ENCODE data around the gene ZNF286A. TPM values are rescaled to one million over a fixed set of nuclear protein-coding genes. Genes with fewer than 3 reads are reported as not detected.

ZNF286A gene
- total RNA-seq, 1 donor from 2014 or later = 20.8 TPM

- Histone ChIP-seq H3K4me3 (ENCODE audit: low read depth, low read length) (no peak overlapping the region), H3K36me3 (ENCODE audit: control insufficient read depth, insufficient read depth, low read length) (no peaks in the 10 kb centered on the region), H3K27me3 (ENCODE audit: control insufficient read depth, insufficient read depth, low read length) (no peaks in the 10 kb centered on the region)
- DNase-seq (ENCODE audit: low read depth) (no peak), FAIRE-seq (no peak)
- no peak for TF ChIP-seq CTCF (IDR thresholded peaks at IDR 0.05; ENCODE audit: insufficient read depth, low read length, severe bottlenecking)
Measured at GRCh38 chr17:15740570-15741120, 41.1 kb downstream of the ZNF286A start.

GRCh38 chr17:15741624-15742023 lies 42.1 kb downstream of the ZNF286A start:
- TF ChIP-seq CTCF (IDR thresholded peaks at IDR 0.05; ENCODE audit: insufficient read depth, low read length, severe bottlenecking) = no peak
- H3K27me3 ChIP-seq (ENCODE audit: control insufficient read depth, insufficient read depth, low read length) = no peaks in the 10 kb centered on the region
- FAIRE-seq (no peak), DNase-seq (ENCODE audit: low read depth) (no peak)
- H3K36me3 ChIP-seq (ENCODE audit: control insufficient read depth, insufficient read depth, low read length) = no peaks in the 10 kb centered on the region
- no peak overlapping the region for H3K4me3 ChIP-seq (ENCODE audit: low read depth, low read length)

- Histone ChIP-seq H3K4me3 (ENCODE audit: low read depth, low read length) (no peak overlapping the region), H3K36me3 (ENCODE audit: control insufficient read depth, insufficient read depth, low read length) (no peaks in the 10 kb centered on the region), H3K27me3 (ENCODE audit: control insufficient read depth, insufficient read depth, low read length) (no peaks in the 10 kb centered on the region)
- TF ChIP-seq CTCF (IDR thresholded peaks at IDR 0.05; ENCODE audit: insufficient read depth, low read length, severe bottlenecking) = no peak
- no peak for FAIRE-seq
- no peak for DNase-seq (ENCODE audit: low read depth)
Measured at GRCh38 chr17:15742051-15742795, 42.7 kb downstream of the ZNF286A start.

- H3K36me3 ChIP-seq (ENCODE audit: control insufficient read depth, insufficient read depth, low read length) = no peaks in the 10 kb centered on the region
- DNase-seq (ENCODE audit: low read depth) (no peak), FAIRE-seq (no peak)
- no peak overlapping the region for H3K4me3 ChIP-seq (ENCODE audit: low read depth, low read length)
- TF ChIP-seq CTCF (IDR thresholded peaks at IDR 0.05; ENCODE audit: insufficient read depth, low read length, severe bottlenecking) = no peak
- no peaks in the 10 kb centered on the region for H3K27me3 ChIP-seq (ENCODE audit: control insufficient read depth, insufficient read depth, low read length)
Measured at GRCh38 chr17:15742921-15743320, 43.4 kb downstream of the ZNF286A start.

- Histone ChIP-seq H3K36me3 (ENCODE audit: control insufficient read depth, insufficient read depth, low read length) (no peaks in the 10 kb centered on the region), H3K27me3 (ENCODE audit: control insufficient read depth, insufficient read depth, low read length) (no peaks in the 10 kb centered on the region), H3K4me3 (ENCODE audit: low read depth, low read length) (no peak overlapping the region)
- no peak for DNase-seq (ENCODE audit: low read depth)
- no peak for FAIRE-seq
- no peak for TF ChIP-seq CTCF (IDR thresholded peaks at IDR 0.05; ENCODE audit: insufficient read depth, low read length, severe bottlenecking)
Measured at GRCh38 chr17:15744074-15744676, 44.6 kb downstream of the ZNF286A start.

All from bronchial epithelial cell (primary cell).